ENCODE measurements around the gene CDC42EP3.

Gene CDC42EP3

GRCh38 chr2:37656512-37657423, 14.7 kb downstream of the CDC42EP3 start:
- DNase-seq (ENCODE audit: low read depth in 1 of 2, low spot score in 1 of 2): no peak

GRCh38 chr2:37654932-37655841, 16.3 kb downstream of the CDC42EP3 start:
- DNase-seq (ENCODE audit: low read depth in 1 of 2, low spot score in 1 of 2): no peak

- no peak for DNase-seq (ENCODE audit: low read depth in 1 of 2, low spot score in 1 of 2)
These were observed 17.0 kb downstream of the CDC42EP3 start for GRCh38 chr2:37654419-37654818.

- no peak for DNase-seq (ENCODE audit: low read depth in 1 of 2, low spot score in 1 of 2)
These were observed 17.6 kb downstream of the CDC42EP3 start for GRCh38 chr2:37653805-37654378.

GRCh38 chr2:37653093-37653492, 18.3 kb downstream of the CDC42EP3 start:
- DNase-seq (ENCODE audit: low read depth in 1 of 2, low spot score in 1 of 2): no peak

- no peak for DNase-seq (ENCODE audit: low read depth in 1 of 2, low spot score in 1 of 2)
These were observed 19.2 kb downstream of the CDC42EP3 start for GRCh38 chr2:37652199-37652640.

GRCh38 chr2:37650548-37651093, 20.8 kb downstream of the CDC42EP3 start:
- DNase-seq (ENCODE audit: low read depth in 1 of 2, low spot score in 1 of 2): no peak

- DNase-seq (ENCODE audit: low read depth in 1 of 2, low spot score in 1 of 2): no peak
These were observed 21.9 kb downstream of the CDC42EP3 start for GRCh38 chr2:37649518-37649917.

GRCh38 chr2:37648331-37649011, 23.0 kb downstream of the CDC42EP3 start:
- no peak for DNase-seq (ENCODE audit: low read depth in 1 of 2, low spot score in 1 of 2)

- no peak for DNase-seq (ENCODE audit: low read depth in 1 of 2, low spot score in 1 of 2)
These were observed 23.5 kb downstream of the CDC42EP3 start for GRCh38 chr2:37647971-37648330.

- DNase-seq (ENCODE audit: low read depth in 1 of 2, low spot score in 1 of 2): no peak
These were observed 25.6 kb downstream of the CDC42EP3 start for GRCh38 chr2:37645836-37646235.

GRCh38 chr2:37645362-37645761, 26.1 kb downstream of the CDC42EP3 start:
- DNase-seq (ENCODE audit: low read depth in 1 of 2, low spot score in 1 of 2): no peak

GRCh38 chr2:37644191-37644590, 27.3 kb downstream of the CDC42EP3 start:
- no peak for DNase-seq (ENCODE audit: low read depth in 1 of 2, low spot score in 1 of 2)

- no peak for DNase-seq (ENCODE audit: low read depth in 1 of 2, low spot score in 1 of 2)
These were observed 27.7 kb downstream of the CDC42EP3 start for GRCh38 chr2:37643730-37644078.

GRCh38 chr2:37642907-37643729, 28.3 kb downstream of the CDC42EP3 start:
- no peak for DNase-seq (ENCODE audit: low read depth in 1 of 2, low spot score in 1 of 2)

- no peak for DNase-seq (ENCODE audit: low read depth in 1 of 2, low spot score in 1 of 2)
These were observed 29.8 kb downstream of the CDC42EP3 start for GRCh38 chr2:37641582-37642171.

GRCh38 chr2:37639631-37640030, 31.8 kb downstream of the CDC42EP3 start:
- DNase-seq (ENCODE audit: low read depth in 1 of 2, low spot score in 1 of 2): no peak

- no peak for DNase-seq (ENCODE audit: low read depth in 1 of 2, low spot score in 1 of 2)
These were observed 32.5 kb downstream of the CDC42EP3 start for GRCh38 chr2:37638973-37639372.

- no peak for DNase-seq (ENCODE audit: low read depth in 1 of 2, low spot score in 1 of 2)
These were observed 33.5 kb downstream of the CDC42EP3 start for GRCh38 chr2:37637985-37638384.

All from stimulated activated CD4-positive, alpha-beta T cell treated with anti-CD3 and anti-CD28 coated beads, Interleukin-15, amount 100 ng/mL, for 1 hour (primary cell).